Heart left ventricle (tissue), 13 donors: ENCODE results near the gene PRKAR1B.

Experiments
- POLR2A ChIP-seq, 2 donors: fragments of 450-650 bp; IDR thresholded peaks; one replicate each; pipeline ENCODE4 v1.6.1; 2017; ENCODE audit warnings: antibody characterized with exemption in 2 of 2, mild to moderate bottlenecking in 2 of 2, moderate library complexity in 2 of 2
- TF ChIP-seq, protein P1 (sequence below), 12 donors: fragments of 200-600 bp; sonication (generic) in 4 of 12; IDR thresholded peaks; one replicate each; pipeline versions ENCODE4 v1.5.0 to v1.8.0; 2018 to 2022; ENCODE audit warnings: antibody characterized with exemption in 12 of 12, mild to moderate bottlenecking in 5 of 12
- donor health status: ischemic (EF 13 %, LVEDD 7.1; RV severe dilation, severe dysfunction).
- donor health status: DM: no; HTN: yes; CAD: no.
- donor health status: DM: no; HTN: no; CAD: no.
- donor health status: ischemic (EF 25% LVEDD 6.9; RV normal size, moderate dysfunction).
- donor health status: ischemic (EF 25% LVEDD 5.7; RV mildly dilated, moderate dysfunction).
- donor health status: ischemic (EF 35%, LVEDD 5.7; RV mildly dilated, moderate dysfunction).
- donor health status: nonischemic (EF 11% LVEDD 7.7; RV severe dilation, severe dysfunction).
- donor health status: DM: yes; HTN: yes; CAD: no.
- donor health status: PGD.
- donor health status: ischemic (EF 29% LVEDD 5.4; RV normal size, mild dysfunction).
- donor health status: nonischemic (EF 23%, LVEDD 6.1; RV moderate dilation, normal function).

DNA sequence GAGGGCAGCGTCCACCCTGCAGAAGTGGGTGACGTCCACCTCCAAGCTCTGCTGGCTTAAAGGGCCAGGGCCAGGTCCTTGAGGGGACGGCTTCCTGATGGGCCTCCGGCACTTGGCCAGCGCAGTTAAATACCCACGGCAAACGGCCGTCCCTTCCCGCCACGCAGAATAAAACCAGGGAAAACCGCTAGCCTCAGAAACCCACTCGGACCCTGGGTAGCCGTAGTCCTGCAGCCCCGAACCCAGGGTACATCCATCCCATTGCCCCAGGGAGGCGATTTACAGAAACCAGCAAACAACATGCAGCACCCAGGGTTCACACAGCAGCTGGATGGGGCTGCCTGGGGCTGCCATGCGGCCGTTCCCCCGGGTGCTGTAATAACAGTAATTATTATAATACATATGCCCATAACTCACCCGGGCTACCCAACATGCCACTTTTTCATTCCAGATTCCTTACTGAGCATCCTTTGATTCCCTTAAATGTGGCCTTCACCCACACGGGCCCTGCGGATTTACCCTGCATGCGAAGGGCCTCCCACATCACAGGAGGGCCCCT is 126.0 kb downstream of the PRKAR1B start:
- TF ChIP-seq, protein P1, sequence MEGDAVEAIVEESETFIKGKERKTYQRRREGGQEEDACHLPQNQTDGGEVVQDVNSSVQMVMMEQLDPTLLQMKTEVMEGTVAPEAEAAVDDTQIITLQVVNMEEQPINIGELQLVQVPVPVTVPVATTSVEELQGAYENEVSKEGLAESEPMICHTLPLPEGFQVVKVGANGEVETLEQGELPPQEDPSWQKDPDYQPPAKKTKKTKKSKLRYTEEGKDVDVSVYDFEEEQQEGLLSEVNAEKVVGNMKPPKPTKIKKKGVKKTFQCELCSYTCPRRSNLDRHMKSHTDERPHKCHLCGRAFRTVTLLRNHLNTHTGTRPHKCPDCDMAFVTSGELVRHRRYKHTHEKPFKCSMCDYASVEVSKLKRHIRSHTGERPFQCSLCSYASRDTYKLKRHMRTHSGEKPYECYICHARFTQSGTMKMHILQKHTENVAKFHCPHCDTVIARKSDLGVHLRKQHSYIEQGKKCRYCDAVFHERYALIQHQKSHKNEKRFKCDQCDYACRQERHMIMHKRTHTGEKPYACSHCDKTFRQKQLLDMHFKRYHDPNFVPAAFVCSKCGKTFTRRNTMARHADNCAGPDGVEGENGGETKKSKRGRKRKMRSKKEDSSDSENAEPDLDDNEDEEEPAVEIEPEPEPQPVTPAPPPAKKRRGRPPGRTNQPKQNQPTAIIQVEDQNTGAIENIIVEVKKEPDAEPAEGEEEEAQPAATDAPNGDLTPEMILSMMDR (IDR thresholded peaks at IDR 0.05), result no peak
- TF ChIP-seq POLR2A (IDR thresholded peaks at IDR 0.05), result no peak
